ENCODE data around the gene SUPT6H. TPM values are rescaled to one million over a fixed set of nuclear protein-coding genes. Genes with fewer than 3 reads are reported as not detected.
A peak's percentile ranks its signal among the peaks of the same experiment; 100 is the strongest.

SUPT6H gene
- total and polyA plus RNA-seq, 2 donors (not counting 1 experiment from before 2014, with no cell fraction given) = 35.8 to 110 TPM

GRCh38 chr17:28737316-28737715, 75.3 kb downstream of the SUPT6H start:
- Histone ChIP-seq H3K4me2 (replicated peaks; ENCODE audit: low read depth, low read length, poor library complexity, severe bottlenecking) (peak overlapping the region; percentile 82), H3K9me3 (ENCODE audit: control extremely low read depth in 1 of 3, control insufficient read depth in 2 of 3, insufficient read depth in 1 of 3, low read length in 2 of 3) (peaks cover 0 to 23% (median 0%) of the 10 kb centered on the region in 3 donors), H3K4me3 (ENCODE audit: control extremely low read depth in 1 of 5, extremely low read depth in 1 of 5, insufficient read depth in 1 of 5, low read depth in 2 of 5, low read length in 4 of 5) (peak overlapping the region in 4 of 5 experiments; percentile 15 to 39 (median 28)), H3K27ac (ENCODE audit: low read length in 2 of 2) (peak overlapping the region; percentile 95 to 100), H3K9ac (ENCODE audit: low read length) (peak overlapping the region; percentile 68), H3K36me3 (replicated peaks in 1 of 2; ENCODE audit: control extremely low read depth in 1 of 2, control insufficient read depth in 1 of 2, extremely low read depth in 1 of 2, insufficient read depth in 2 of 2, low read length in 1 of 2) (peaks cover 0 to 11% of the 10 kb centered on the region in 2 experiments), H2AFZ (ENCODE audit: insufficient read depth, low read depth, low read length, poor library complexity, severe bottlenecking) (no peak overlapping the region), H3K4me1 (ENCODE audit: control insufficient read depth in 2 of 2, insufficient read depth in 2 of 2, low read length in 2 of 2) (peaks cover 80% of the 10 kb centered on the region in 2 donors), H4K20me1 (ENCODE audit: control insufficient read depth, insufficient read depth, low read length, poor library complexity, severe bottlenecking) (no peaks in the 10 kb centered on the region), H3K27me3 (replicated peaks in 1 of 4; ENCODE audit: control extremely low read depth in 1 of 4, control insufficient read depth in 3 of 4, insufficient read depth in 4 of 4, low read length in 3 of 4) (no peaks in the 10 kb centered on the region), H3K79me2 (ENCODE audit: control insufficient read depth, insufficient read depth, low read length) (peaks cover 51% of the 10 kb centered on the region)
- H3K4me1 Mint-ChIP-seq = peaks cover 78% of the 10 kb centered on the region
- H3K9me3 Mint-ChIP-seq (ENCODE audit: insufficient read depth) = no peaks in the 10 kb centered on the region
- ATAC-seq (ENCODE audit: low read depth) (no peak), DNase-seq (no peak)
- intact Hi-C loops (cut with micrococcal nuclease) = no loop called here
- ChIA-PET CTCF (interaction anchor here (18.9 kb wide), 1 partner anchor 11 kb away, joined by 1020 read pairs; the partner anchor contains the start of genes NEK8, RPL23A and TLCD1), POLR2A (interaction anchor here (1.3 to 16.2 kb wide), 4 partner anchors 8 to 21 kb away, joined by 3 to 511 read pairs (median 4); partner anchors contain the start of genes NEK8 and TLCD1)
- 100% methylated on average over 9 of the region's 12 CpGs for WGBS (ENCODE audit: insufficient coverage)
- H3K27me3 Mint-ChIP-seq = no peaks in the 10 kb centered on the region
- peak overlapping the region; percentile 100 for H3K27ac Mint-ChIP-seq
- no peak for TF ChIP-seq CTCF (IDR thresholded peaks at IDR 0.05)
- TF ChIP-seq EZH2 (IDR thresholded peaks at IDR 0.05; ENCODE audit: borderline replicate concordance, insufficient read depth, low read depth, low read length, poor library complexity, severe bottlenecking) = no peak
- peak overlapping the region; percentile 94 for H3K4me3 Mint-ChIP-seq
